ENCODE measurements around the gene L3MBTL3.

GRCh38 chr6:130107710-130108109 lies 89.3 kb downstream of the L3MBTL3 start:
- no peak for TF ChIP-seq JUN (CRISPR knock-in tag; IDR thresholded peaks at IDR 0.05)
- no peak for TF ChIP-seq CTCF (IDR thresholded peaks at IDR 0.05)
- no peak for TF ChIP-seq ESRRA (CRISPR knock-in tag; IDR thresholded peaks at IDR 0.05; ENCODE audit: borderline replicate concordance)
- no peak for TF ChIP-seq TEAD4 (CRISPR knock-in tag; IDR thresholded peaks at IDR 0.05)
- TF ChIP-seq ZNF423 (CRISPR knock-in tag; IDR thresholded peaks at IDR 0.05), result no peak
- no peak for TF ChIP-seq FOXJ3 (CRISPR knock-in tag; IDR thresholded peaks at IDR 0.05; ENCODE audit: borderline replicate concordance)
- no peak for TF ChIP-seq ATF1 (CRISPR knock-in tag; IDR thresholded peaks at IDR 0.05)
- TF ChIP-seq FOXP4 (CRISPR knock-in tag; IDR thresholded peaks at IDR 0.05), result no peak
- no peak for TF ChIP-seq CREM (CRISPR knock-in tag; IDR thresholded peaks at IDR 0.05)
